Motor neuron (in vitro differentiated cells): Measurements from ENCODE around the gene HTT-AS. TPM values are rescaled to one million over a fixed set of nuclear protein-coding genes. Genes with fewer than 3 reads are reported as not detected.

Experiments used
- ATAC-seq, 8 experiments: fragments of 200-7000 bp; cut with Tn5 transposase; replicated peaks in 6 of 8; 2 replicates each; pipeline ENCODE4 v1.8.0; 2021; ENCODE audit warnings: mild to moderate bottlenecking in 8 of 8, moderate library complexity in 8 of 8
- H3K27ac ChIP-seq, 2 donors: fragments of 250-450 bp; sonication (Bioruptor Pico); 2 replicates each; pipeline ENCODE4 v1.9.0; 2021; ENCODE audit warnings: antibody characterized with exemption in 2 of 2, mild to moderate bottlenecking in 2 of 2, moderate library complexity in 1 of 2
- H3K4me1 ChIP-seq, 2 donors: fragments of 250-450 bp; sonication (Bioruptor Pico); replicated peaks in 1 of 2; 2 replicates each; pipeline ENCODE4 v1.6.1; 2021; ENCODE audit warnings: antibody characterized with exemption in 2 of 2, mild to moderate bottlenecking in 2 of 2, moderate library complexity in 1 of 2
- H3K4me3 ChIP-seq, 5 donors: fragments of 250-450 bp; sonication (Bioruptor Pico); 2 replicates each; pipeline ENCODE4 v1.9.0; 2021; ENCODE audit warnings: antibody characterized with exemption in 5 of 5, mild to moderate bottlenecking in 5 of 5, moderate library complexity in 4 of 5
- WGBS, 10 experiments: fragments of 450-650 bp; shearing (Covaris generic); methylation state at CpG; one replicate each; pipeline ENCODE4 v1.0.0; 2022; 5-methylcytosine and 5-hydroxymethylcytosine counted together
- in situ Hi-C, 9 experiments: fragments of 400-800 bp; cut with MboI; loops; one replicate each; pipeline ENCODE4 v1.15.0; 2021; ENCODE audit warnings: low sequenced_read_pairs in 9 of 9, low pct_unique_long_range_greater_than_20kb in 2 of 9; ENCODE audit not compliant: unreplicated experiment in 9 of 9
- total RNA-seq, 8 experiments: library from RNA; unstranded; fragments of 300-600 nt; gene quantifications; 2 replicates each; pipeline versions ENCODE4 v1.2.3 to v1.2.4, GENCODE V29; 2022

Gene HTT-AS
- total RNA-seq, 8 experiments from 2014 or later, result not detected

DNA sequence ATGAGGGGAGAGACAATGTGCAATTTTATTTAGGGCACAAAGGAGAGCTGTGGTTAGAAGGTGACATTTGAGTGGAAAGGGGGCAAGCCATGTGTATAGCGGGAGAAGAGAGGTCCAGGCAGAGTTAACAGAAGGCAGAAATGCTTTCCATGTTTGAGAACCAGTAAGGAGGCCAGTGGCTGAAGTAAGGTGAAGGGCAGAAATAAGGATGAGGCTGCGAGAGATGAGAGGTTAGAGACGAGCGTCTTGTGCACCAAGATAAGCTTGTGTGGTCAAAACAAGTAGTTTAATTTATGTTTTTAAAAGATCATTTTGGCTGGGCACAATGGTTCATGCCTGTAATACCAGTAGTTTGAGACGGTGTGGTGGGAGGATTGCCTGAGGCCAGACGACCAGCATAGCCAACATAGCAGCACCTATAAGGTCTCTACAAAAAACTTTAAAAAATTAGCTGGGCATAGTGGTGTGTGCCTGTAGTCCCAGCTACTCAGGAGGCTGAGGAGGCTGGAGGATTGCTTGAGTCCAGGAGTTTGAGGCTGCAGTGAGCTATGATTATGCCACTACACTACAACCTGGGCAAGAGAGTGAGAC, 8.7 kb upstream of the HTT-AS start:
- ATAC-seq, result no peak
- in situ Hi-C loops, result no loop called here
- no peak overlapping the region for H3K27ac ChIP-seq
- H3K4me1 ChIP-seq, result no peaks in the 10 kb centered on the region
- H3K4me3 ChIP-seq, result no peak overlapping the region
- WGBS, 10 experiments, result 80 to 100% (median 97%) methylated on average over 1 to 5 of the region's 6 CpGs; no CpG with 5 or more reads in 4 of the 10 experiments

DNA sequence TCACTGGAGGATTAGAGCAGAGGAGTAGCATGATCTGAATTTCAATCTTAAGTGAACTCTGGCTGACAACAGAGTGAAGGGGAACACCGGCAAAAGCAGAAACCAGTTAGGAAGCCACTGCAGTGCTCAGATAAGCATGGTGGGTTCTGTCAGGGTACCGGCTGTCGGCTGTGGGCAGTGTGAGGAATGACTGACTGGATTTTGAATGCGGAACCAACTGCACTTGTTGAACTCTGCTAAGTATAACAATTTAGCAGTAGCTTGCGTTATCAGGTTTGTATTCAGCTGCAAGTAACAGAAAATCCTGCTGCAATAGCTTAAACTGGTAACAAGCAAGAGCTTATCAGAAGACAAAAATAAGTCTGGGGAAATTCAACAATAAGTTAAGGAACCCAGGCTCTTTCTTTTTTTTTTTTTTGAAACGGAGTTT, 5.4 kb upstream of the HTT-AS start:
- in situ Hi-C loops, result no loop called here
- WGBS, 10 experiments, result 50 to 100% (median 95%) methylated on average over 1 to 5 of the region's 6 CpGs; no CpG with 5 or more reads in 1 of the 10 experiments
- Histone ChIP-seq H3K27ac (no peak overlapping the region), H3K4me3 (no peak overlapping the region), H3K4me1 (peaks cover 2 to 8% of the 10 kb centered on the region in 2 donors)
- no peak for ATAC-seq

DNA sequence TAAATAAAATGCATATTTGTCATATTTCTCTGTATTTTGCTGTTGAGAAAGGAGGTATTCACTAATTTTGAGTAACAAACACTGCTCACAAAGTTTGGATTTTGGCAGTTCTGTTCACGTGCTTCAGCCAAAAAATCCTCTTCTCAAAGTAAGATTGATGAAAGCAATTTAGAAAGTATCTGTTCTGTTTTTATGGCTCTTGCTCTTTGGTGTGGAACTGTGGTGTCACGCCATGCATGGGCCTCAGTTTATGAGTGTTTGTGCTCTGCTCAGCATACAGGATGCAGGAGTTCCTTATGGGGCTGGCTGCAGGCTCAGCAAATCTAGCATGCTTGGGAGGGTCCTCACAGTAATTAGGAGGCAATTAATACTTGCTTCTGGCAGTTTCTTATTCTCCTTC, 3.5 kb upstream of the HTT-AS start:
- WGBS, 10 experiments, result 38 to 100% (median 79%) methylated on average over 1 to 2 of the region's 2 CpGs; no CpG with 5 or more reads in 3 of the 10 experiments
- Histone ChIP-seq H3K4me1 (peaks cover 2 to 10% of the 10 kb centered on the region in 2 donors), H3K27ac (no peak overlapping the region), H3K4me3 (no peak overlapping the region)
- ATAC-seq, result no peak
- in situ Hi-C loops, result no loop called here

DNA sequence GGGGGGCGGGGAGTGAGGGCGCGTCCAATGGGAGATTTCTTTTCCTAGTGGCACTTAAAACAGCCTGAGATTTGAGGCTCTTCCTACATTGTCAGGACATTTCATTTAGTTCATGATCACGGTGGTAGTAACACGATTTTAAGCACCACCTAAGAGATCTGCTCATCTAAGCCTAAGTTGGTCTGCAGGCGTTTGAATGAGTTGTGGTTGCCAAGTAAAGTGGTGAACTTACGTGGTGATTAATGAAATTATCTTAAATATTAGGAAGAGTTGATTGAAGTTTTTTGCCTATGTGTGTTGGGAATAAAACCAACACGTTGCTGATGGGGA, 1.3 kb upstream of the HTT-AS start:
- no peak for ATAC-seq
- in situ Hi-C loops, result no loop called here
- H3K27ac ChIP-seq, result peak overlapping the region in 1 of 2 donors; percentile 94

DNA sequence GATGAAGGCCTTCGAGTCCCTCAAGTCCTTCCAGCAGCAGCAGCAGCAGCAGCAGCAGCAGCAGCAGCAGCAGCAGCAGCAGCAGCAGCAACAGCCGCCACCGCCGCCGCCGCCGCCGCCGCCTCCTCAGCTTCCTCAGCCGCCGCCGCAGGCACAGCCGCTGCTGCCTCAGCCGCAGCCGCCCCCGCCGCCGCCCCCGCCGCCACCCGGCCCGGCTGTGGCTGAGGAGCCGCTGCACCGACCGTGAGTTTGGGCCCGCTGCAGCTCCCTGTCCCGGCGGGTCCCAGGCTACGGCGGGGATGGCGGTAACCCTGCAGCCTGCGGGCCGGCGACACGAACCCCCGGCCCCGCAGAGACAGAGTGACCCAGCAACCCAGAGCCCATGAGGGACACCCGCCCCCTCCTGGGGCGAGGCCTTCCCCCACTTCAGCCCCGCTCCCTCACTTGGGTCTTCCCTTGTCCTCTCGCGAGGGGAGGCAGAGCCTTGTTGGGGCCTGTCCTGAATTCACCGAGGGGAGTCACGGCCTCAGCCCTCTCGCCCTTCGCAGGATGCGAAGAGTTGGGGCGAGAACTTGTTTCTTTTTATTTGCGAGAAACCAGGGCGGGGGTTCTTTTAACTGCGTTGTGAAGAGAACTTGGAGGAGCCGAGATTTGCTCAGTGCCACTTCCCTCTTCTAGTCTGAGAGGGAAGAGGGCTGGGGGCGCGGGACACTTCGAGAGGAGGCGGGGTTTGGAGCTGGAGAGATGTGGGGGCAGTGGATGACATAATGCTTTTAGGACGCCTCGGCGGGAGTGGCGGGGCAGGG, 711 bp upstream of the HTT-AS start:
- WGBS, 10 experiments, result 0% methylated on average over 2 to 7 of the region's 60 CpGs; no CpG with 5 or more reads in 8 of the 10 experiments
- in situ Hi-C loops, result no loop called here
- Histone ChIP-seq H3K4me3 (peak overlapping the region; percentile 82 to 99 (median 98)), H3K27ac (peak overlapping the region; percentile 84 to 94), H3K4me1 (peaks cover 2 to 10% of the 10 kb centered on the region in 2 donors)
- peak in 7 of 8 experiments; percentile 1 to 34 (median 9) for ATAC-seq

More for the DNA sequence above, 1.3 kb upstream of the HTT-AS start:
- Histone ChIP-seq H3K4me1 (peaks cover 2 to 10% of the 10 kb centered on the region in 2 donors), H3K4me3 (peak overlapping the region; percentile 82 to 99 (median 98))
- 0 to 10% (median 0%) methylated on average over 1 to 4 of the region's 8 CpGs; no CpG with 5 or more reads in 3 of the 10 experiments for WGBS, 10 experiments

DNA sequence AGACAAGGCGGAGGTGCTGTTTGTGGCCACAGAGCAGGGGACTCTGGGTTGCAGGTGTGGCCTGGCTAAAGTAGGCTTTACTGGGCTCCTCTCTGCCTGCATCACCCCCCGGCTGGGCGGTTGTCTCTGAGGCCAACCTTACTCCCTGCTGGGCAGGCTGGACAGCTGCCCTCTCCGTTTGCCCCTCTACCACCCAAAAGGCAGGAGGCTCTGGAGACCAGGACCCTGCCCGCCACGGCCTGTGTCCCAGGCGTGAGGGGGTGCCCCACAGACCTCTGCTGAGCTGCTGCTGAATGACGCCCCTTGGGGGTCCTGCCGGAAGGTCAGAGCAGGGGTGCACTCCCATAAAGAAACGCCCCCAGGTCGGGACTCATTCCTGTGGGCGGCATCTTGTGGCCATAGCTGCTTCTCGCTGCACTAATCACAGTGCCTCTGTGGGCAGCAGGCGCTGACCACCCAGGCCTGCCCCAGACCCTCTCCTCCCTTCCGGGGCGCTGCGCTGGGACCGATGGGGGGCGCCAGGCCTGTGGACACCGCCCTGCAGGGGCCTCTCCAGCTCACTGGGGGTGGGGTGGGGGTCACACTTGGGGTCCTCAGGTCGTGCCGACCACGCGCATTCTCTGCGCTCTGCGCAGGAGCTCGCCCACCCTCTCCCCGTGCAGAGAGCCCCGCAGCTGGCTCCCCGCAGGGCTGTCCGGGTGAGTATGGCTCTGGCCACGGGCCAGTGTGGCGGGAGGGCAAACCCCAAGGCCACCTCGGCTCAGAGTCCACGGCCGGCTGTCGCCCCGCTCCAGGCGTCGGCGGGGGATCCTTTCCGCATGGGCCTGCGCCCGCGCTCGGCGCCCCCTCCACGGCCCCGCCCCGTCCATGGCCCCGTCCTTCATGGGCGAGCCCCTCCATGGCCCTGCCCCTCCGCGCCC, 920 bp downstream of the HTT-AS start:
- peak; percentile 18 to 62 (median 52) for ATAC-seq
- Histone ChIP-seq H3K4me1 (peaks cover 2 to 10% of the 10 kb centered on the region in 2 donors), H3K4me3 (peak overlapping the region; percentile 47 to 60 (median 55)), H3K27ac (peak overlapping the region; percentile 84 to 85)
- in situ Hi-C loops, result no loop called here
- WGBS, 10 experiments, result 27 to 73% (median 40%) methylated on average over 2 of the region's 54 CpGs; no CpG with 5 or more reads in 7 of the 10 experiments

DNA sequence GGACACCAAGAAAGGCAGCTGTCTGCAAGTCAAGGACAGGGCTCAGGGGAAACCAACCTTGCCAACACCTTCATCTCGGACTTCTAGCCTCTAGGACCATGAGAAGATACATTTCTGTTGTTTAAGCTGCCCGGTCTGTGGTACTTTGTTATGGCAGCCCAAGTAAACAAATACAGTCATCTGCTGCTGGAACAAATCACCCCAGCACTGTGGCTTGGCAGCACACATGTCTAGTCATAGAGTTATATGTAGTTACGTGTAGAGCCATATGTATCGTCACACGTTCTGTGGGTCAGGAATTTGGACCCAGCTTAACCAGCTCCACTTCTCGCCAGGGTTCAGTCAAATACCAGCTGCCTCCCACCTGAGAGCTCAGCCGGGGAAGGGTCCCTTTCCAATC, 2.5 kb downstream of the HTT-AS start:
- WGBS, 10 experiments, result 40 to 100% (median 85%) methylated on average over 1 to 5 of the region's 7 CpGs; no CpG with 5 or more reads in 3 of the 10 experiments
- no peak for ATAC-seq
- in situ Hi-C loops, result no loop called here

DNA sequence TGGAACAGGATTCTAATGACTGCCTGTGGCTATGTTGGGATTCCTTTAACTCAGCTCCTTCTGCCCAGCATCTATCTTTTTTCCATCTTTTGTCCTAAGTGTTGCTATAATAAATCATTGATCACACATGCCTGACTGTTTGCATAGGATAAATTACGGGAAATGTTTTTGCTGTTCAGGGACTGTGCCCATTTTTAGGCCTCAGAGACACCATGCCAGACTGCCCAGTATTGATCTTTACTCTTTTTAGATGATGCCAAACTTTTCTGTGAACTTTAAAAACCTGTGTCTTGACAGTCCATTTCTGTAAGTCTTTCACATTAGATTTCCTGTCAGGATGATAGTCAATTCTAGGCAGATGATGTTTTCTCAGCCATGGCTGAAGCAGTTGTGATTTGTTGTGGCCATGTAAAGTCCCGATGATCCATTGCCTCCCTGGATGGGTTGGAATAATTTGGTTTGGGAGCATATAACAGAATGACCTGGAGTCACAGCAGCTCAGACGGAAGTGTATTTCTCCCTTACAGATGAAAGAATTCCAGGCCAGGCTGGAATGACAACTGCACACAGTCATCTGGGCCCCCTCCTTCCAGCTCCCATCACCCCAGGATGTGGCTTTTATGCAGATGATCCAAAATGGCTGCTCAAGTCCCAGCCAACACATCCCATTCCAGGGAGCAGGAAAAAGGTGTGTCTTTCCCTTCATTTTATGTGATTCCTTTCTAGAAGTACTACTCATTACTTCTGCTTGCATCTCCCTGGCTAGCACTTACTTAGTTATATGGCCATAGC, 3.4 kb downstream of the HTT-AS start:
- WGBS, 10 experiments, result 40 to 80% (median 67%) methylated on average over 1 to 3 of the region's 3 CpGs; no CpG with 5 or more reads in 2 of the 10 experiments
- peaks cover 0 to 4% of the 10 kb centered on the region in 2 donors for H3K4me1 ChIP-seq
- in situ Hi-C loops, result no loop called here
- no peak overlapping the region for H3K27ac ChIP-seq
- no peak overlapping the region for H3K4me3 ChIP-seq
- ATAC-seq, result no peak

More for the DNA sequence above, 2.5 kb downstream of the HTT-AS start:
- no peak overlapping the region for H3K4me3 ChIP-seq
- H3K27ac ChIP-seq, result no peak overlapping the region
- H3K4me1 ChIP-seq, result peaks cover 2 to 10% of the 10 kb centered on the region in 2 donors

DNA sequence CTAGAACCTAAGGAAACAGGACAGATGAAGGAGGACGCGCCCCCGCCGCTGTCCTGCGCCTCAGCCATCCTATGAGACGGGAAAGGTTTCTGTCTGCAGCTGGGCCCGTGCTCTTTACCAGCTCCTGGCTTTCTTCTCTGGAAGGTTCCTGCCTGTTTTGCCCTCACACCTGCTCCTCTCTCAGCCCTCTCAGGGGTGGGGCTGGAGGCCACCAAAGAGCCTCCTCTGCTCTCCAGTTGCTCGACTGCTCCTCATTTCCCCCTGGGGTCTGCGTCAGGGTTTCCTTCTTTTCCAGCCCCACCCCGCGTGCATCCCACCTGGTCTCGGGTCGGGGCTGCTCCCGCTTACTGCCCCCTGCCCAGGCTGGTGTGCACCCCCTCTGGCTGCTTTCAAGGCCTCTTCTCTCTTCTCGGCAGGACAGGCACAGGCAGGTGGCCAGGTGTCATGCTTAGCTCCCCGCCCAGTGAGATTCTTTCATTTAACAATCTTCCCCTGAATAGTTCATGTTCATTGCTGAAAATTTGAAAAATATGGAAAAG, 4.6 kb downstream of the HTT-AS start:
- in situ Hi-C loops, result no loop called here
- Histone ChIP-seq H3K27ac (no peak overlapping the region), H3K4me3 (no peak overlapping the region), H3K4me1 (peaks cover 0 to 2% of the 10 kb centered on the region in 2 donors)
- 24 to 100% (median 80%) methylated on average over 1 to 12 of the region's 16 CpGs; no CpG with 5 or more reads in 3 of the 10 experiments for WGBS, 10 experiments
- ATAC-seq, result no peak

DNA sequence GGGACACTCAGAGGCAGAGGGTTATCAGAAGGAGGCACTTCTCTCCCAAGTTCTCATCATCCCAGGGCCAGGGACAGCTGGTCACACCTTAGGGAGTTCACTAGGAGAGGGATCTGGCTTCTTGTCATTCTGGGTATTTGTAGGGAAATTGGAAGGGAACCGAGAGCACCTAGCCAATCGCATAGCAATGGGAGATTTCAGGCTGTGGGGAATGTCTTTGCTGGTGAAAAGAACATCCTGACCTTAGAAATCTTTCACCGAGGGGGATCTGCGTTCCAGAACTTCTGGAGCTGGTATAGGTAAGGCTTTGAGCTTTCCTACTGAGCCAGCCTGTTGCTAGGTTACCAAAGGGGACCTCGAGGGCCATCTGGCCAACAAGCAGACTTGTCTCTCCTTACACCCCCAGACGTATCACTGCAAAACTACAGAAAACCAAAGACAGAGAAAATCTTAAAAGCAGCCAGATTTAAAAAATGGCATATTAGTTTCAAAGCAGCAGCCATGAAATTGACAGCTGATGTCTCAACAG, 6.8 kb downstream of the HTT-AS start:
- H3K27ac ChIP-seq, result no peak overlapping the region
- no peaks in the 10 kb centered on the region for H3K4me1 ChIP-seq
- in situ Hi-C loops, result no loop called here
- no peak for ATAC-seq
- no peak overlapping the region for H3K4me3 ChIP-seq
- 28 to 66% (median 63%) methylated on average over 1 to 6 of the region's 6 CpGs; no CpG with 5 or more reads in 3 of the 10 experiments for WGBS, 10 experiments

DNA sequence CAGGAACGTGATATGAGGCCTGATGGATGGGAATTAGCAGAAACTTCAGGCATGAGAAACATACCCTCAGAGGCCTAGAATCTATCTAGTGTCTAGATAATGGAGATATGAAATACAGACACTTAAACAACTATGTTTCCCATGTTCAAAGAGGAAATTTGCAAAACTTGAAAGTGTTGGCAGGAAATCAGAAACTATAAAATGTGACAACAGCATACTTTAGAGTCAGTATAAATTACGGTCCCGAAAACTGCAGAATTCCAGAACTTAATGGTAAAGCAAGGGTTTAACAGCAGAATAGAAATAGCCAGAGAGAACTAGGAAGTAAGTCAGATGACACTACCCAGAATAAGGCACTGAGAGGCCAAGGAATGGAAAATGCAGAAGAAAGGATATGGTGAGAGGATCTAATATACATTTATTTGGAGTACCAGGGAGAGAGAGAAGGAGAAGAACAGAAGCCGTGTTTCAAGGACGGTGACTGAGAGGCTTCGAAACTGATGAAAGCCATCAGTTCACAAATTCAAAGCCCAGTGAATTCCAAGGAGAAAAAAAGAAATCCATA, 7.4 kb downstream of the HTT-AS start:
- WGBS, 10 experiments, result 58 to 89% (median 82%) methylated on average over 3 to 6 of the region's 6 CpGs
- ATAC-seq, result no peak
- Histone ChIP-seq H3K4me3 (no peak overlapping the region), H3K27ac (no peak overlapping the region), H3K4me1 (no peaks in the 10 kb centered on the region)
- in situ Hi-C loops, result no loop called here
